Suprapubic skin (tissue), 4 donors: ENCODE results near the gene STAT6. TPM values are rescaled to one million over a fixed set of nuclear protein-coding genes. Genes with fewer than 3 reads are reported as not detected.

Source experiments
- DNase-seq, 2 donors: peaks; one replicate each; pipeline ENCODE4 v3.0.0-alpha.2; 2019; ENCODE audit warnings: low spot score in 2 of 2
- H3K27ac ChIP-seq: fragments of 200-600 bp; sonication (generic); one replicate; pipeline ENCODE4 v1.5.1; 2019
- H3K27me3 ChIP-seq: fragments of 200-600 bp; sonication (generic); one replicate; pipeline ENCODE4 v1.5.1; 2019
- H3K36me3 ChIP-seq: fragments of 200-600 bp; sonication (generic); one replicate; pipeline ENCODE4 v1.5.1; 2019
- H3K4me1 ChIP-seq: fragments of 200-600 bp; sonication (generic); one replicate; pipeline ENCODE4 v1.5.1; 2019
- H3K4me3 ChIP-seq: fragments of 200-600 bp; sonication (generic); one replicate; pipeline ENCODE4 v1.5.1; 2019; ENCODE audit warnings: mild to moderate bottlenecking
- H3K9me3 ChIP-seq: fragments of 200-600 bp; sonication (generic); one replicate; pipeline ENCODE4 v1.5.1; 2019
- CTCF ChIP-seq, 2 donors: fragments of 200-600 bp in 1 of 2; fragments of 450-650 bp in 1 of 2; sonication (generic) in 1 of 2; IDR thresholded peaks; one replicate each; pipeline ENCODE4 v1.5.1; 2016 to 2019; ENCODE audit warnings: antibody characterized with exemption in 2 of 2, mild to moderate bottlenecking in 1 of 2, moderate library complexity in 1 of 2
- EP300 ChIP-seq: sonication (generic); formaldehyde crosslinking; IDR thresholded peaks from one replicate; pipeline ENCODE4 v1.6.1; 2017; ENCODE audit warnings: antibody characterized with exemption
- POLR2A ChIP-seq, 2 donors: fragments of 450-650 bp; IDR thresholded peaks; one replicate each; pipeline ENCODE4 v1.6.1; 2017; ENCODE audit warnings: antibody characterized with exemption in 2 of 2, mild to moderate bottlenecking in 2 of 2, moderate library complexity in 2 of 2
- POLR2AphosphoS5 ChIP-seq, 3 donors: sonication (generic); formaldehyde crosslinking; IDR thresholded peaks; one replicate each; pipeline ENCODE4 v1.6.1; 2017; ENCODE audit warnings: antibody characterized with exemption in 3 of 3
- WGBS: methylation state at CpG from one replicate; pipeline ENCODE4 v1.1.5; 2018; 5-methylcytosine and 5-hydroxymethylcytosine counted together
- total RNA-seq, 4 donors: library from RNA; depleted of rRNA; stranded (reverse); fragments of >200 nt; gene quantifications; one replicate each; pipeline ENCODE4 v1.1.0, GENCODE V29; 2016

The STAT6 gene
- total RNA-seq, 4 donors from 2014 or later, result 140 to 348 (median 183) TPM

- TF ChIP-seq CTCF (IDR thresholded peaks at IDR 0.05) (no peak), POLR2A (IDR thresholded peaks at IDR 0.05) (peak in 1 of 2 donors; percentile 28), POLR2AphosphoS5 (IDR thresholded peaks at IDR 0.05) (peak in 1 of 3 donors; percentile 24), EP300 (no peak)
- peak; percentile 86 to 87 for DNase-seq
- peak overlapping the region; percentile 97 for H3K27ac ChIP-seq
- peaks cover 31% of the 10 kb centered on the region for H3K36me3 ChIP-seq
- H3K9me3 ChIP-seq, result no peaks in the 10 kb centered on the region
- peaks cover 65% of the 10 kb centered on the region for H3K4me1 ChIP-seq
- no peaks in the 10 kb centered on the region for H3K27me3 ChIP-seq
- WGBS, result 2% methylated on average over 35 of the region's 45 CpGs
- H3K4me3 ChIP-seq, result peak overlapping the region; percentile 74
Measured at GRCh38 chr12:57089271-57090245, 21.6 kb downstream of the STAT6 start.

- 2% methylated on average over 38 of the region's 91 CpGs for WGBS
- TF ChIP-seq CTCF (IDR thresholded peaks at IDR 0.05), result no peak
- TF ChIP-seq POLR2AphosphoS5 (IDR thresholded peaks at IDR 0.05), result peak; percentile 89 to 99 (median 98)
- TF ChIP-seq EP300, result no peak
- TF ChIP-seq POLR2A (IDR thresholded peaks at IDR 0.05), result peak; percentile 35 to 76
- Histone ChIP-seq H3K9me3 (no peaks in the 10 kb centered on the region), H3K4me3 (peak within 1 kb of the TSS; percentile 74), H3K4me1 (peaks cover 55% of the 10 kb centered on the region), H3K36me3 (peaks cover 26% of the 10 kb centered on the region), H3K27ac (peak within 1 kb of the TSS; percentile 97), H3K27me3 (no peaks in the 10 kb centered on the region)
- DNase-seq, result peak; percentile 98
Measured at GRCh38 chr12:57088354-57089270, 22.6 kb downstream of the STAT6 start, which contains the start of gene NAB2. TSS of gene NAB2 (plus strand) at chr12:57089114. CDS start at chr12:57089272, 158 bp downstream.

- Histone ChIP-seq H3K4me3 (peak overlapping the region; percentile 74), H3K9me3 (no peaks in the 10 kb centered on the region), H3K27ac (peak overlapping the region; percentile 97), H3K27me3 (no peaks in the 10 kb centered on the region), H3K4me1 (peaks cover 47% of the 10 kb centered on the region), H3K36me3 (peaks cover 18% of the 10 kb centered on the region)
- DNase-seq, result peak; percentile 92 to 94
- 1% methylated on average over 17 of the region's 37 CpGs for WGBS
- no peak for TF ChIP-seq POLR2A (IDR thresholded peaks at IDR 0.05)
- TF ChIP-seq POLR2AphosphoS5 (IDR thresholded peaks at IDR 0.05), result peak in 1 of 3 donors; percentile 50
Measured at GRCh38 chr12:57087691-57088353, 23.3 kb downstream of the STAT6 start.

- TF ChIP-seq POLR2AphosphoS5 (IDR thresholded peaks at IDR 0.05) (no peak), EP300 (no peak), POLR2A (IDR thresholded peaks at IDR 0.05) (peak in 1 of 2 donors; percentile 33), CTCF (IDR thresholded peaks at IDR 0.05) (no peak)
- DNase-seq, result peak; percentile 95 to 96
- Histone ChIP-seq H3K36me3 (peaks cover 12% of the 10 kb centered on the region), H3K9me3 (no peaks in the 10 kb centered on the region), H3K27ac (peak overlapping the region; percentile 97), H3K4me3 (peak overlapping the region; percentile 74), H3K27me3 (no peaks in the 10 kb centered on the region), H3K4me1 (peaks cover 41% of the 10 kb centered on the region)
- 1% methylated on average over 23 of the region's 52 CpGs for WGBS
Measured at GRCh38 chr12:57087010-57087690, 24.0 kb downstream of the STAT6 start.
